HepG2 (cell line): Measurements from ENCODE around the gene HOXD12. TPM values are rescaled to one million over a fixed set of nuclear protein-coding genes. Genes with fewer than 3 reads are reported as not detected.

Experiments
- ATAC-seq: fragments of 200-7000 bp; cut with Tn5 transposase; 3 replicates; pipeline ENCODE4 v1.9.1; 2020; ENCODE audit warnings: mild to moderate bottlenecking, moderate library complexity
- BruUV-seq: library from RNA; stranded (reverse); fragments of 400-500 nt; replicated peaks from 2 replicates; lab custom pipeline; 2021; lab: Mats Ljungman, UMichigan
- CTCF ChIA-PET: fragments of 300-600 bp; formaldehyde crosslinking; extraction: SDS; loops from one replicate; lab custom pipeline; 2021; ENCODE audit warnings: low total read pairs, inconsistent platforms, low intra/inter-chr PET ratio; lab: Yijun Ruan, JAX
- POLR2A ChIA-PET: fragments of 350-600 bp; sonication (Branson Sonifier 250); formaldehyde crosslinking; loops from one replicate; lab custom pipeline; 2020; ENCODE audit warnings: antibody characterized with exemption, inconsistent platforms; lab: Yijun Ruan, JAX
- DNase-seq: peaks from one replicate; pipeline ENCODE4 v3.0.0-alpha.2; 2015; ENCODE audit warnings: low spot score
- FAIRE-seq: peaks from 3 replicates; lab custom pipeline; 2011; peaks lifted over from hg19 to GRCh38; lab: Jason Lieb, UNC
- H2AFZ ChIP-seq: one replicate; pipeline ENCODE4 v1.6.1; 2011; ENCODE audit warnings: low read length, inconsistent platforms
- H3K27ac ChIP-seq: fragments of 300-600 bp; 3 replicates; pipeline ENCODE4 v1.8.0; 2011; ENCODE audit warnings: mixed run types, mild to moderate bottlenecking, mixed read lengths, low read length, inconsistent platforms; ENCODE audit not compliant: insufficient read depth; ENCODE audit errors: extremely low read length
- H3K27me3 ChIP-seq, 2 experiments: fragments of 200-600 bp in 1 of 2; 2 replicates in 1 of 2; 3 replicates in 1 of 2; pipeline versions ENCODE4 v1.6.0 to v1.8.0; 2011; ENCODE audit warnings: low read length in 2 of 2, mild to moderate bottlenecking in 2 of 2, moderate library complexity in 2 of 2, inconsistent platforms in 1 of 2; ENCODE audit not compliant: insufficient read depth in 2 of 2, control insufficient read depth in 1 of 2
- H3K36me3 ChIP-seq, 2 experiments: fragments of 200-600 bp in 1 of 2; replicated peaks in 1 of 2; 2 replicates in 1 of 2; 3 replicates in 1 of 2; pipeline versions ENCODE4 v1.5.1 to v1.8.0; 2011; ENCODE audit warnings: low read length in 2 of 2, inconsistent platforms in 1 of 2; ENCODE audit not compliant: insufficient read depth in 2 of 2, control insufficient read depth in 1 of 2
- H3K4me1 ChIP-seq: 2 replicates; pipeline ENCODE4 v1.5.1; 2012; ENCODE audit warnings: low read length, inconsistent platforms; ENCODE audit not compliant: insufficient read depth
- H3K4me2 ChIP-seq: 2 replicates; pipeline ENCODE4 v1.6.0; 2011; ENCODE audit warnings: low read depth, low read length, inconsistent platforms
- H3K4me3 ChIP-seq, 3 experiments: fragments of 200-600 bp in 1 of 3; sonication (generic), shearing (Covaris generic) in 1 of 3; replicated peaks in 1 of 3; 2 replicates each; pipeline ENCODE4 v1.5.1; 2011 to 2016; ENCODE audit warnings: low read length in 3 of 3, inconsistent platforms in 2 of 3, low read depth in 2 of 3, mild to moderate bottlenecking in 2 of 3, control low read depth in 1 of 3, mixed read lengths in 1 of 3; ENCODE audit not compliant: insufficient read depth in 1 of 3
- H3K79me2 ChIP-seq: one replicate; pipeline ENCODE4 v1.6.1; 2011; ENCODE audit warnings: low read length, inconsistent platforms; ENCODE audit not compliant: insufficient read depth
- H3K9ac ChIP-seq: 2 replicates; pipeline ENCODE4 v1.6.0; 2011; ENCODE audit warnings: mild to moderate bottlenecking, low read depth, low read length, inconsistent platforms; ENCODE audit not compliant: insufficient read depth
- H3K9me3 ChIP-seq: 2 replicates; pipeline ENCODE4 v1.5.1; 2012; ENCODE audit warnings: mild to moderate bottlenecking, low read length
- H4K20me1 ChIP-seq: 2 replicates; pipeline ENCODE4 v1.6.0; 2011; ENCODE audit warnings: inconsistent platforms, mild to moderate bottlenecking, low read length, moderate library complexity; ENCODE audit not compliant: insufficient read depth
- GATAD2A ChIP-seq: IDR thresholded peaks from 2 replicates; pipeline ENCODE4 v1.6.1; 2016
- JDP2 ChIP-seq: sonication (generic); formaldehyde crosslinking; IDR thresholded peaks from 2 replicates; pipeline ENCODE4 v1.8.1; 2022; ENCODE audit warnings: missing genetic modification reagents, borderline replicate concordance
- PAF1 ChIP-seq: IDR thresholded peaks from 2 replicates; pipeline ENCODE4 v1.6.1; 2016; ENCODE audit warnings: missing genetic modification reagents, missing compliant biosample characterization
- THAP11 ChIP-seq: IDR thresholded peaks from 2 replicates; pipeline ENCODE4 v1.6.1; 2016; ENCODE audit warnings: missing biosample characterization, missing genetic modification reagents
- ZMYM3 ChIP-seq: sonication (generic); formaldehyde crosslinking; IDR thresholded peaks from 2 replicates; pipeline ENCODE4 v1.5.1; 2020; ENCODE audit warnings: mild to moderate bottlenecking, missing genetic modification reagents
- ZNF234 ChIP-seq: sonication (generic); formaldehyde crosslinking; conservative IDR thresholded peaks from 2 replicates; pipeline ENCODE4 v1.5.1; 2020; ENCODE audit warnings: mild to moderate bottlenecking, missing genetic modification reagents
- ZNF280D ChIP-seq: sonication (generic); formaldehyde crosslinking; IDR thresholded peaks from 2 replicates; pipeline ENCODE4 v1.5.1; 2020; ENCODE audit warnings: mild to moderate bottlenecking, missing genetic modification reagents
- ZNF430 ChIP-seq: sonication (generic); formaldehyde crosslinking; IDR thresholded peaks from 2 replicates; pipeline ENCODE4 v1.9.0; 2021; ENCODE audit warnings: mild to moderate bottlenecking, missing genetic modification reagents
- ZNF572 ChIP-seq: sonication (generic); formaldehyde crosslinking; IDR thresholded peaks from 2 replicates; pipeline ENCODE4 v1.5.1; 2020; ENCODE audit warnings: mild to moderate bottlenecking, missing genetic modification reagents
- ZNF616 ChIP-seq: sonication (generic); formaldehyde crosslinking; IDR thresholded peaks from 2 replicates; pipeline ENCODE4 v1.5.0; 2020; ENCODE audit warnings: low read depth, mild to moderate bottlenecking, missing genetic modification reagents
- ZNF7 ChIP-seq: IDR thresholded peaks from 2 replicates; pipeline ENCODE4 v1.6.1; 2016; ENCODE audit warnings: missing biosample characterization, missing genetic modification reagents
- ZNF703 ChIP-seq: sonication (generic); formaldehyde crosslinking; IDR thresholded peaks from 2 replicates; pipeline ENCODE4 v1.5.1; 2020; ENCODE audit warnings: missing genetic modification reagents, mild to moderate bottlenecking, moderate library complexity, borderline replicate concordance
- in situ Hi-C: cut with HindIII; loops from 2 replicates; pipeline ENCODE4 v1.10.0; 2017; ENCODE audit warnings: low pct_unique_long_range_greater_than_20kb; ENCODE audit not compliant: extremely low pct_ligation_motif_present
- intact Hi-C: fragments of 100-400 bp; cut with micrococcal nuclease; formaldehyde crosslinking; loops from one replicate; pipeline ENCODE4 v1.10.0; 2022; ENCODE audit not compliant: unreplicated experiment
- polyA plus RNA-seq, 8 experiments: library from polyadenylated mRNA; depleted of rRNA in 3 of 8; stranded (reverse) in 7 of 8; unstranded in 1 of 8; fragments of >200 nt; fragmentation: Illumina TruSeq in 4 of 8; extraction: Trizol in 4 of 8; gene quantifications; 2 replicates each; pipeline versions ENCODE4 v1.2.1 to v1.2.3, GENCODE V29; 2011 to 2016; ENCODE audit warnings: low read depth in 4 of 8, missing spikeins in 1 of 8, mixed read lengths in 1 of 8; ENCODE audit not compliant: insufficient read depth in 1 of 8
- total RNA-seq, 5 experiments: library from RNA; depleted of rRNA; stranded (reverse); fragments of >200 nt; fragmentation: Illumina TruSeq; extraction: Trizol; gene quantifications; 2 replicates each; pipeline ENCODE4 v1.2.3, GENCODE V29; 2016; ENCODE audit warnings: low read depth in 1 of 5
- TF ChIP-seq, protein P1 (sequence below): sonication (generic); formaldehyde crosslinking; IDR thresholded peaks from 2 replicates; pipeline ENCODE4 v1.4.0; 2020; ENCODE audit warnings: missing genetic modification reagents, mild to moderate bottlenecking, borderline replicate concordance

Gene HOXD12
- total and polyA plus RNA-seq, 2 of the 13 experiments (the other 11 are each of a cell fraction or from before 2014, with no cell fraction given) = not detected

DNA sequence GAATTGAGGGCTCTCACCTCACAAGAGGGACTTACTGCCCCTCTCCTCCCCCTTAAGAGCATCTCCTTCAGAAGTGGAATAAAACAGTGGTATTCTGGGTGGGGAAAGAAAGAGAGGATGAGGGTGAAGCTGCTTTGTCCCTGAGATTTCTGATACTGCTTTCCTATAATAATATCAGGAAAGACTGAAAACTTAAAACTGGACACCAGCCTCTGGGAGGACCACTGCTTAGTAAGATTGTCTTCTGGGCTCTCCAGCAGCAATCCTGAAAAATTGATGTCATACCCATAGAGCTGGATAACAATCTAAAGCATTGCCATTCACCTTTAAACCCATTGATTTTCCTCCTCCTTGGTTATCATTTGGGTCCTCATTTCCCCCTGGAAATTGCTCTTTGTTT is 47.0 kb downstream of the HOXD12 start:
- intact Hi-C loops (no loop called here), in situ Hi-C loops (no loop called here)
- ChIA-PET POLR2A (no interaction called here), CTCF (no interaction called here)
- ATAC-seq (no peak), FAIRE-seq (no peak), DNase-seq (no peak)
- Histone ChIP-seq H3K27me3 (peaks cover 16 to 94% of the 10 kb centered on the region in 2 experiments), H3K36me3 (no peaks in the 10 kb centered on the region), H3K4me1 (peaks cover 21% of the 10 kb centered on the region), H3K9me3 (no peaks in the 10 kb centered on the region), H3K4me2 (no peak overlapping the region), H3K27ac (no peak overlapping the region), H4K20me1 (no peaks in the 10 kb centered on the region), H3K4me3 (no peak overlapping the region), H3K9ac (no peak overlapping the region), H3K79me2 (no peaks in the 10 kb centered on the region), H2AFZ (no peak overlapping the region)
- BruUV-seq = no TSS peak
- TF ChIP-seq JDP2 (CRISPR knock-in tag) (no peak), THAP11 (CRISPR knock-in tag) (no peak), ZNF703 (CRISPR knock-in tag) (no peak), ZNF7 (CRISPR knock-in tag) (no peak), ZNF616 (CRISPR knock-in tag) (no peak), ZMYM3 (no peak), ZNF572 (no peak), ZNF280D (CRISPR knock-in tag) (no peak), GATAD2A (CRISPR knock-in tag) (no peak), ZNF430 (CRISPR knock-in tag) (no peak), PAF1 (CRISPR knock-in tag) (no peak), ZNF234 (no peak)
- TF ChIP-seq, protein P1, sequence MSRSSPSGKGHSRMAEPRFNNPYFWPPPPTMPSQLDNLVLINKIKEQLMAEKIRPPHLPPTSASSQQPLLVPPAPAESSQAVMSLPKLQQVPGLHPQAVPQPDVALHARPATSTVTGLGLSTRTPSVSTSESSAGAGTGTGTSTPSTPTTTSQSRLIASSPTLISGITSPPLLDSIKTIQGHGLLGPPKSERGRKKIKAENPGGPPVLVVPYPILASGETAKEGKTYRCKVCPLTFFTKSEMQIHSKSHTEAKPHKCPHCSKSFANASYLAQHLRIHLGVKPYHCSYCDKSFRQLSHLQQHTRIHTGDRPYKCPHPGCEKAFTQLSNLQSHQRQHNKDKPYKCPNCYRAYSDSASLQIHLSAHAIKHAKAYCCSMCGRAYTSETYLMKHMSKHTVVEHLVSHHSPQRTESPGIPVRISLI (CRISPR knock-in tag) = no peak
